Measurements from ENCODE around the gene PRKG1. TPM values are rescaled to one million over a fixed set of nuclear protein-coding genes. Genes with fewer than 3 reads are reported as not detected.

PRKG1 gene
- total and polyA plus RNA-seq, 2 donors (not counting 1 experiment from before 2014, with no cell fraction given): not detected

DNA sequence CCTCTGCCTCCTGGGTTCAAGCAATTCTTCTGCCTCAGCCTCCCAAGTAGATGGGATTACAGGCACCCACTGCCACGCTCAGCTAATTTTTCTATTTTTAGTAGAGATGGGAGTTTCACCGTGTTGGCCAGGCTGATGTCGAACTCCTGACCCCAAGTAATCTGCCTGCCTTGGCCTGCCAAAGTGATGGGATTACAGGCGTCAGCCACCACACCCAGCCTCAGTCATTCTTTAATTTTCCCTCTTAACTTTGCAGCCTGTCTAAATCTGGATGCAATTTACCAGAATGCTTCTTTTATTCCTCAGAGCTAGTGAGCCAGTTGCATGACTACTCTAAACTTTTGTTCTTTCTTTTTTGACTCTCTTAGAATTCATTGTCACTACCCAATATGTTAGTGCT is 715.6 kb downstream of the PRKG1 start:
- Histone ChIP-seq H3K36me3 (replicated peaks in 1 of 2; ENCODE audit: control extremely low read depth in 1 of 2, control insufficient read depth in 1 of 2, extremely low read depth in 1 of 2, insufficient read depth in 2 of 2, low read length in 1 of 2) (no peaks in the 10 kb centered on the region), H3K27me3 (replicated peaks in 1 of 4; ENCODE audit: control extremely low read depth in 1 of 4, control insufficient read depth in 3 of 4, insufficient read depth in 4 of 4, low read length in 3 of 4) (no peaks in the 10 kb centered on the region), H3K9ac (ENCODE audit: low read length) (no peak overlapping the region), H3K27ac (ENCODE audit: low read length in 2 of 2) (no peak overlapping the region), H3K4me1 (ENCODE audit: control insufficient read depth in 2 of 2, insufficient read depth in 2 of 2, low read length in 2 of 2) (no peaks in the 10 kb centered on the region), H4K20me1 (ENCODE audit: control insufficient read depth, insufficient read depth, low read length, poor library complexity, severe bottlenecking) (no peaks in the 10 kb centered on the region), H3K4me3 (ENCODE audit: control extremely low read depth in 1 of 5, extremely low read depth in 1 of 5, insufficient read depth in 1 of 5, low read depth in 2 of 5, low read length in 4 of 5) (no peak overlapping the region), H3K4me2 (replicated peaks; ENCODE audit: low read depth, low read length, poor library complexity, severe bottlenecking) (no peak overlapping the region), H3K79me2 (ENCODE audit: control insufficient read depth, insufficient read depth, low read length) (no peaks in the 10 kb centered on the region), H2AFZ (ENCODE audit: insufficient read depth, low read depth, low read length, poor library complexity, severe bottlenecking) (no peak overlapping the region), H3K9me3 (ENCODE audit: control extremely low read depth in 1 of 3, control insufficient read depth in 2 of 3, insufficient read depth in 1 of 3, low read length in 2 of 3) (peaks cover 6 to 9% (median 7%) of the 10 kb centered on the region in 3 donors)
- Mint-ChIP-seq H3K4me3 (no peak overlapping the region), H3K27ac (no peak overlapping the region), H3K9me3 (ENCODE audit: insufficient read depth) (peaks cover 7% of the 10 kb centered on the region), H3K27me3 (no peaks in the 10 kb centered on the region), H3K4me1 (no peaks in the 10 kb centered on the region)
- 96% methylated on average over 3 of the region's 4 CpGs for WGBS (ENCODE audit: insufficient coverage)
- no peak for ATAC-seq (ENCODE audit: low read depth)
- CTCF ChIA-PET: no interaction called here
- no peak for DNase-seq
- TF ChIP-seq CTCF (IDR thresholded peaks at IDR 0.05) (no peak), EZH2 (IDR thresholded peaks at IDR 0.05; ENCODE audit: borderline replicate concordance, insufficient read depth, low read depth, low read length, poor library complexity, severe bottlenecking) (no peak)
- POLR2A ChIA-PET: no interaction called here
- intact Hi-C loops (cut with micrococcal nuclease): no loop called here

GRCh38 chr10:51792678-51793077 is 718.4 kb downstream of the PRKG1 start:
- H3K9me3 Mint-ChIP-seq (ENCODE audit: insufficient read depth): peaks cover 7% of the 10 kb centered on the region
- H3K4me2 ChIP-seq (replicated peaks; ENCODE audit: low read depth, low read length, poor library complexity, severe bottlenecking): no peak overlapping the region
- H3K4me3 ChIP-seq (ENCODE audit: control extremely low read depth in 1 of 5, extremely low read depth in 1 of 5, insufficient read depth in 1 of 5, low read depth in 2 of 5, low read length in 4 of 5): no peak overlapping the region
- H3K79me2 ChIP-seq (ENCODE audit: control insufficient read depth, insufficient read depth, low read length): no peaks in the 10 kb centered on the region
- no peak for DNase-seq
- ChIA-PET POLR2A (no interaction called here), CTCF (no interaction called here)
- no peak overlapping the region for H3K27ac ChIP-seq (ENCODE audit: low read length in 2 of 2)
- TF ChIP-seq EZH2 (IDR thresholded peaks at IDR 0.05; ENCODE audit: borderline replicate concordance, insufficient read depth, low read depth, low read length, poor library complexity, severe bottlenecking) (no peak), CTCF (IDR thresholded peaks at IDR 0.05) (no peak)
- H3K27ac Mint-ChIP-seq: no peak overlapping the region
- H3K4me3 Mint-ChIP-seq: no peak overlapping the region
- peaks cover 6 to 9% (median 7%) of the 10 kb centered on the region in 3 donors for H3K9me3 ChIP-seq (ENCODE audit: control extremely low read depth in 1 of 3, control insufficient read depth in 2 of 3, insufficient read depth in 1 of 3, low read length in 2 of 3)
- no peaks in the 10 kb centered on the region for H3K27me3 ChIP-seq (replicated peaks in 1 of 4; ENCODE audit: control extremely low read depth in 1 of 4, control insufficient read depth in 3 of 4, insufficient read depth in 4 of 4, low read length in 3 of 4)
- ATAC-seq (ENCODE audit: low read depth): no peak
- intact Hi-C loops (cut with micrococcal nuclease): no loop called here
- no peak overlapping the region for H3K9ac ChIP-seq (ENCODE audit: low read length)
- H3K27me3 Mint-ChIP-seq: no peaks in the 10 kb centered on the region
- no peak overlapping the region for H2AFZ ChIP-seq (ENCODE audit: insufficient read depth, low read depth, low read length, poor library complexity, severe bottlenecking)
- H4K20me1 ChIP-seq (ENCODE audit: control insufficient read depth, insufficient read depth, low read length, poor library complexity, severe bottlenecking): no peaks in the 10 kb centered on the region
- H3K4me1 ChIP-seq (ENCODE audit: control insufficient read depth in 2 of 2, insufficient read depth in 2 of 2, low read length in 2 of 2): no peaks in the 10 kb centered on the region
- no peaks in the 10 kb centered on the region for H3K36me3 ChIP-seq (replicated peaks in 1 of 2; ENCODE audit: control extremely low read depth in 1 of 2, control insufficient read depth in 1 of 2, extremely low read depth in 1 of 2, insufficient read depth in 2 of 2, low read length in 1 of 2)
- no peaks in the 10 kb centered on the region for H3K4me1 Mint-ChIP-seq

Data from B cell (primary cell).